Neuronal stem cell (in vitro differentiated cells): Measurements from ENCODE around the gene SPOCK1.

Experiments used
- DNase-seq: peaks from one replicate; pipeline ENCODE4 v3.0.0-alpha.2; 2013; ENCODE audit warnings: low spot score
- H2AFZ ChIP-seq: one replicate; pipeline ENCODE4 v1.6.1; 2013; ENCODE audit warnings: mild to moderate bottlenecking, low read length, inconsistent platforms
- H2AK5ac ChIP-seq: 2 replicates; pipeline ENCODE4 v1.6.1; 2013; ENCODE audit warnings: low read depth, mild to moderate bottlenecking, inconsistent platforms, low read length, moderate library complexity, mixed read lengths
- H2BK120ac ChIP-seq: 2 replicates; pipeline ENCODE4 v1.6.1; 2013; ENCODE audit warnings: low read depth, mild to moderate bottlenecking, inconsistent platforms, low read length, moderate library complexity, mixed read lengths
- H2BK12ac ChIP-seq: one replicate; pipeline ENCODE4 v1.6.1; 2013; ENCODE audit warnings: low read length, inconsistent platforms
- H2BK15ac ChIP-seq: 2 replicates; pipeline ENCODE4 v1.6.1; 2013; ENCODE audit warnings: mild to moderate bottlenecking, low read length, inconsistent platforms, mixed read lengths
- H2BK5ac ChIP-seq: one replicate; pipeline ENCODE4 v1.6.1; 2013; ENCODE audit warnings: inconsistent platforms, mild to moderate bottlenecking, low read length, moderate library complexity
- H3K14ac ChIP-seq: one replicate; pipeline ENCODE4 v1.6.1; 2013; ENCODE audit warnings: low read length, inconsistent platforms
- H3K18ac ChIP-seq: 2 replicates; pipeline ENCODE4 v1.6.1; 2013; ENCODE audit warnings: low read length, inconsistent platforms
- H3K23ac ChIP-seq: 2 replicates; pipeline ENCODE4 v1.6.1; 2013; ENCODE audit warnings: low read depth, mild to moderate bottlenecking, mixed read lengths, low read length, inconsistent platforms; ENCODE audit not compliant: poor library complexity
- H3K27ac ChIP-seq: replicated peaks from 3 replicates; pipeline ENCODE4 v1.5.1; 2013; ENCODE audit warnings: low read length, inconsistent platforms
- H3K27me3 ChIP-seq, 3 experiments: 2 replicates each; pipeline ENCODE4 v1.6.1; 2013; ENCODE audit warnings: low read length in 3 of 3, mild to moderate bottlenecking in 2 of 3, inconsistent platforms in 1 of 3, low read depth in 1 of 3, mixed read lengths in 1 of 3, moderate library complexity in 1 of 3; ENCODE audit not compliant: control insufficient read depth in 3 of 3, insufficient read depth in 3 of 3
- H3K36me3 ChIP-seq, 2 donors: replicated peaks in 1 of 2; 2 replicates each; pipeline ENCODE4 v1.6.1; 2013; ENCODE audit warnings: low read length in 2 of 2; ENCODE audit not compliant: control insufficient read depth in 2 of 2, insufficient read depth in 2 of 2
- H3K4ac ChIP-seq: 2 replicates; pipeline ENCODE4 v1.6.1; 2013; ENCODE audit warnings: inconsistent platforms, mild to moderate bottlenecking, low read length, moderate library complexity
- H3K4me1 ChIP-seq, 2 donors: 1 replicate in 1 of 2; 2 replicates in 1 of 2; pipeline ENCODE4 v1.6.1; 2013; ENCODE audit warnings: low read length in 2 of 2, low read depth in 1 of 2; ENCODE audit not compliant: control insufficient read depth in 2 of 2, insufficient read depth in 1 of 2
- H3K4me2 ChIP-seq: one replicate; pipeline ENCODE4 v1.6.1; 2013; ENCODE audit warnings: mild to moderate bottlenecking, low read length, inconsistent platforms; ENCODE audit not compliant: insufficient read depth, poor library complexity, severe bottlenecking
- H3K4me3 ChIP-seq, 2 donors: 2 replicates each; pipeline ENCODE4 v1.5.1; 2013; ENCODE audit warnings: low read length in 2 of 2, mild to moderate bottlenecking in 2 of 2, inconsistent platforms in 1 of 2, moderate library complexity in 1 of 2
- H3K79me1 ChIP-seq: one replicate; pipeline ENCODE4 v1.6.1; 2013; ENCODE audit warnings: low read depth, mild to moderate bottlenecking, inconsistent platforms, low read length, moderate library complexity
- H3K9ac ChIP-seq: one replicate; pipeline ENCODE4 v1.6.1; 2013; ENCODE audit warnings: mild to moderate bottlenecking, low read depth, low read length, inconsistent platforms; ENCODE audit not compliant: poor library complexity
- H3K9me3 ChIP-seq, 2 donors: replicated peaks in 1 of 2; 2 replicates each; pipeline versions ENCODE3 to v1.6.1; 2013; ENCODE audit warnings: low read length in 2 of 2, mild to moderate bottlenecking in 2 of 2, inconsistent platforms in 1 of 2, low read depth in 1 of 2, mixed read lengths in 1 of 2, moderate library complexity in 1 of 2; ENCODE audit not compliant: control insufficient read depth in 2 of 2, insufficient read depth in 1 of 2
- H4K8ac ChIP-seq: one replicate; pipeline ENCODE4 v1.6.1; 2013; ENCODE audit warnings: low read depth, mild to moderate bottlenecking, inconsistent platforms, low read length, moderate library complexity
- H4K91ac ChIP-seq: one replicate; pipeline ENCODE4 v1.6.1; 2013; ENCODE audit warnings: low read length, low read depth, mild to moderate bottlenecking, inconsistent platforms; ENCODE audit not compliant: poor library complexity
- WGBS, 2 donors: extraction: QIAGEN DNeasy Blood & Tissue Kit; methylation state at CpG; one replicate each; pipeline ENCODE4 v1.1.7; 2013; ENCODE audit warnings: missing lambda C conversion rate in 2 of 2, mixed read lengths in 1 of 2; ENCODE audit not compliant: insufficient read length in 2 of 2, insufficient replicate concordance in 1 of 2; ENCODE audit errors: extremely low coverage in 2 of 2; 5-methylcytosine and 5-hydroxymethylcytosine counted together

The SPOCK1 gene

DNA sequence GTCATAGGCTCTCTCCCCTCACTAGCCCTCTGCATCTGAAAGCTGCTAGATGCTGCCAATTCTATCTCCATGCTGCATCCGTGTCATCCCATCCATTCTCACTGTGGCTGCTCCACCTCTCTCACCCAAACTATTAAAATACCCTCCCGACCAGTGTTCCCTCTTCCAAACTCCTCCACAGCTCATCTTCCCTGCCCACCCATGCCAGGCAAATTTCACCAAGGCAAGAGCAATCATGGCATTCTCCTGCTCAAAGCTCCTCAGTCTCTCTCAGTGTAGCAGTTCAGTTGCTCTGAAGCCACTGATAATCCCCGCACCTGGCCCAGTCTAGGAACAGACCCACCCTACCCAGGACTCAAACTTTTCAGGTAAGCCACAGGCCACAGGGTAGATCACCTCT lies 48.4 kb downstream of the SPOCK1 start:
- H4K91ac ChIP-seq = no peak overlapping the region
- H3K27me3 ChIP-seq = no peaks in the 10 kb centered on the region
- no peak overlapping the region for H2AFZ ChIP-seq
- H2AK5ac ChIP-seq = no peak overlapping the region
- H3K9ac ChIP-seq = no peak overlapping the region
- peaks cover 0 to 7% of the 10 kb centered on the region in 2 donors for H3K4me1 ChIP-seq
- no peak overlapping the region for H2BK5ac ChIP-seq
- no peaks in the 10 kb centered on the region for H3K36me3 ChIP-seq
- no peak overlapping the region for H2BK12ac ChIP-seq
- WGBS, 2 donors = no CpG with 5 or more reads among the region's 3 CpGs
- DNase-seq = no peak
- no peak overlapping the region for H2BK15ac ChIP-seq
- no peaks in the 10 kb centered on the region for H3K79me1 ChIP-seq
- no peak overlapping the region for H2BK120ac ChIP-seq
- no peaks in the 10 kb centered on the region for H3K9me3 ChIP-seq
- H3K18ac ChIP-seq = no peak overlapping the region
- no peak overlapping the region for H3K4ac ChIP-seq
- no peak overlapping the region for H3K14ac ChIP-seq
- H3K4me3 ChIP-seq = no peak overlapping the region
- no peak overlapping the region for H3K4me2 ChIP-seq
- H4K8ac ChIP-seq = no peak overlapping the region
- H3K23ac ChIP-seq = no peak overlapping the region
- H3K27ac ChIP-seq = no peak overlapping the region

DNA sequence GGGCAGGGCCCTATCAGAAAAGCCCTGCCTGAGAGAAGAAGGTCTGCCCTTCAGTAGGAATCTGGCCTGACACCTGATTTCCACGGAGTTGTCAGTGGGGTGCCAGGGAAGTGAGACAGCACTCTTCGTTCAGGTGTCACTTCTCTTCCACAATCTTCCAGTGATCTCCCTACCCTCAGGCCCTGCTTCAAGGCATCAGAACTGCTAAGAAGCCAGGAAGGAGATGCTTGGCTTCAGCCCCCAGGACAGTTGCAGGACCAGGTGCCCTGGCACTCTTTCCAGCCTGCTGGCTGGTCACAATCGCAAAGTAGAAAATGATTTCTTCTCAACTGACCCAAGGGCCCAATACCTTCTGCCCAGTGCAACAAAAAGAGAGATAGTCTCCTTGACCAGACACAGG lies 50.3 kb downstream of the SPOCK1 start:
- Histone ChIP-seq H3K18ac (no peak overlapping the region), H4K91ac (no peak overlapping the region), H3K4me1 (no peaks in the 10 kb centered on the region), H3K9me3 (peaks cover 0 to 2% of the 10 kb centered on the region in 2 donors), H2BK120ac (no peak overlapping the region), H3K14ac (no peak overlapping the region), H2BK12ac (no peak overlapping the region), H2BK15ac (no peak overlapping the region), H3K79me1 (no peaks in the 10 kb centered on the region), H2AFZ (no peak overlapping the region), H3K27ac (no peak overlapping the region), H3K4ac (no peak overlapping the region), H3K36me3 (no peaks in the 10 kb centered on the region), H3K4me2 (no peak overlapping the region), H2BK5ac (no peak overlapping the region), H3K4me3 (no peak overlapping the region), H2AK5ac (no peak overlapping the region), H3K9ac (no peak overlapping the region), H4K8ac (no peak overlapping the region), H3K27me3 (no peaks in the 10 kb centered on the region), H3K23ac (no peak overlapping the region)
- whole genome bisulfite sequencing, 2 donors = no CpG with 5 or more reads among the region's 3 CpGs
- DNase-seq = no peak

DNA sequence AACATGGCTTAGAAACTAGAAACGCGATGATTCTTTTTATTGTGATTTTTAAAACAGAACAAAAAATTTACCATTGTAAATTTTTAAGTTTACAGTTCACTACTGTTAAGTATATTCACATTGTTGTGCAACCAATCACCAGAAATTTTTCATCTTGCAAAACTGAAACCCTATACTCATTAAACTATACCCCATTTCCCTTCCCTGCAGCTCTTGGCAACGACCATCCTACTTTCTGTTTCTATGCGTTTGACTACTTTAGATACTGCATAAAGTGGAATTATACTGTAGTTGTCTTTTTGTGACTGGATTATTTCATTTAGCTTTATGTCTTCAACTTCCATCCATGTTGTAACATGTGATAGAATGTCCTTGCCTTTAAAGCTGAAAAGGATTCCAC lies 52.5 kb downstream of the SPOCK1 start:
- H4K8ac ChIP-seq = no peak overlapping the region
- no peak overlapping the region for H4K91ac ChIP-seq
- H2BK15ac ChIP-seq = no peak overlapping the region
- no peak overlapping the region for H3K4ac ChIP-seq
- whole genome bisulfite sequencing, 2 donors = no CpG with 5 or more reads among the region's 4 CpGs
- no peak overlapping the region for H2AK5ac ChIP-seq
- H2BK12ac ChIP-seq = no peak overlapping the region
- H3K4me3 ChIP-seq = no peak overlapping the region
- H3K14ac ChIP-seq = no peak overlapping the region
- no peak overlapping the region for H2AFZ ChIP-seq
- no peak for DNase-seq
- H3K27ac ChIP-seq = no peak overlapping the region
- no peaks in the 10 kb centered on the region for H3K27me3 ChIP-seq
- H3K23ac ChIP-seq = no peak overlapping the region
- H3K36me3 ChIP-seq = no peaks in the 10 kb centered on the region
- no peak overlapping the region for H3K4me2 ChIP-seq
- no peak overlapping the region for H2BK120ac ChIP-seq
- H3K4me1 ChIP-seq = no peaks in the 10 kb centered on the region
- H3K79me1 ChIP-seq = no peaks in the 10 kb centered on the region
- no peak overlapping the region for H3K9ac ChIP-seq
- no peak overlapping the region for H2BK5ac ChIP-seq
- H3K9me3 ChIP-seq = peaks cover 0 to 2% of the 10 kb centered on the region in 2 donors
- no peak overlapping the region for H3K18ac ChIP-seq

- Histone ChIP-seq H3K18ac (no peak overlapping the region), H3K23ac (no peak overlapping the region), H3K27ac (no peak overlapping the region), H3K4me1 (no peaks in the 10 kb centered on the region), H3K79me1 (no peaks in the 10 kb centered on the region), H3K27me3 (no peaks in the 10 kb centered on the region), H2BK5ac (no peak overlapping the region), H4K91ac (no peak overlapping the region), H3K36me3 (no peaks in the 10 kb centered on the region), H3K4me3 (no peak overlapping the region), H4K8ac (no peak overlapping the region), H2AFZ (no peak overlapping the region), H2BK12ac (no peak overlapping the region), H3K4ac (no peak overlapping the region), H2BK120ac (no peak overlapping the region), H3K9me3 (peaks cover 0 to 2% of the 10 kb centered on the region in 2 donors), H2AK5ac (no peak overlapping the region), H3K14ac (no peak overlapping the region), H3K9ac (no peak overlapping the region), H3K4me2 (no peak overlapping the region), H2BK15ac (no peak overlapping the region)
- no CpG with 5 or more reads among the region's 1 CpG for WGBS, 2 donors
- DNase-seq = no peak
Measured at GRCh38 chr5:137446151-137446550, 53.0 kb downstream of the SPOCK1 start.
